CD4-positive, alpha-beta T cell treated with Interleukin-21 for 1 hour (primary cell): Measurements from ENCODE around the gene E2F2.
"Not testable (repeated sequence)": the region's sequence is repeated elsewhere in the genome, so short reads cannot be mapped to it uniquely, and the experiment has no call there.

Experiments used
- DNase-seq: peaks from one replicate; pipeline ENCODE4 v3.0.0-alpha.2; 2020

Gene E2F2

DNA sequence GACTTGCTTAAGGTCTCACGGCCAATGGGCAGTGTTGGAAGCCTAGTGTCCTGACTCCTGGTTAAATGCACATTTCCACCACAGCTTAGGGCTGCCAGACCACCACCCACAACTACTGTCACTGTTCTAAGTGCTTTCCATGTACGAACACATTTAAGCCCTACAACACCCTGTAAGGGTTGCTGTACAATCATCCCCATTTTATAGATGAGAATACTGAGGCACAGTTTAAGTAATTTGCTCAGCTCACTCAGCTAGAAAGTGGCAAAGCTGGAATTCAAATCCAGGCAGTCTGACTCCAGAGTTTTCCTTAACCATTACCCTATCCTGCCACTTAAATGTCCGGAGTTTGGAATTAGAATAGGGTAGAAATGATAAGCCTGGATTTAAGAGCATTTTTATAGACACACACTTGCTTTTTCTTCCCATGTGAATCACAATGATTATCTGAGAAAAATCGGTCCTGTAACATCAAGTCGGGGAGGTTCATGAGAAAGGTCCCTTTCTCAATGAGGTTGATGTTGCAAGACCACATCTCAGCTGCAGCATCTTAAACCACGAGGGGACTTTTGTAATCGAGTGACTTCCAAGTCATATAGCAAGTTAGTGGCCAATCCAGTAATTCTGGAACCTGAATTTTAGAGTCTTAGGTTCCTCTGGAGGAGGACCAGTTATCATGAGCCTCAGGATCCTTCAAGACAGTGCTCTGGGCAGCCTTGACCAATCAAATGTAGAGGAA, 8.6 kb downstream of the E2F2 start:
- DNase-seq = no peak

DNA sequence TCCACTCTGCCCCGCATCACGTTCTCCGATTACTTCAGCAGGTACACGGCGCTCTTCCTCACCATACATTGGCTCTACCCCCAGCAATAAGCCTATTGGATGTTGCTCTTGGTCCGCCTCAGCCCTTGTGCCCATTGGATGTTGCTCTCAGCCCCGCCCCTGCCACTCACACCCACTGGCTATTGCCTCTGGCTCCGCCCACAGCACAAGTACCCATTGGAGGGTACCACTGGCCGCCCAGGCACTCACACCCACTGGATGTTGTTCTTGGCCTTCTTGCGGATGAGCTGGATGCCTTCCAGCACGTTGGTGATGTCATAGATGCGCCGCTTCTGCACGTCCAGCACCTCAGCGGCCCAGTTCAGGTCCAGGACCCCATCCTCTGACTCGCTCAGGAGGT, 9.4 kb downstream of the E2F2 start:
- DNase-seq = no peak

- DNase-seq = no peak
These were observed 13.5 kb downstream of the E2F2 start for GRCh38 chr1:23517581-23517980.

DNA sequence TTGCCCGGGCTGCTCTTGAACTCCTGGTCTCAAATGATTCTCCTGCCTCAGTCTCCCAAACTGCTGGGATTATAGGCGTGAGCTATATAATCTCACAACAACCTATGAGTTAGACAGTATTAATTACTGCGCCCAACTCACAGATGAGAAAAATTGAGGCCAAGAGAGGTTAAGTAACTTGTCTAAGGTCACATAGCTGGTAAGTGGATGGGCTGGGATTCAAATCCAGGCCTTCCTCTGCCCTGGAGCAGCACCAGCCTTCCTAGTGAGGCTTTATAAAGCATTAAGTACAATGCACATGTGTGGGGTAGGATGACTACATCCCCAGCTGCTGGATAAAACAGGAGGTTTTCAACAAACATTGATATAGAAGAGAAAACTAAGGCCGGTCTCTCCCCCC, 15.1 kb downstream of the E2F2 start:
- DNase-seq = no peak

GRCh38 chr1:23514111-23514679, 16.8 kb downstream of the E2F2 start:
- DNase-seq = no peak

GRCh38 chr1:23509896-23510295, 21.1 kb downstream of the E2F2 start:
- DNase-seq = no peak

DNA sequence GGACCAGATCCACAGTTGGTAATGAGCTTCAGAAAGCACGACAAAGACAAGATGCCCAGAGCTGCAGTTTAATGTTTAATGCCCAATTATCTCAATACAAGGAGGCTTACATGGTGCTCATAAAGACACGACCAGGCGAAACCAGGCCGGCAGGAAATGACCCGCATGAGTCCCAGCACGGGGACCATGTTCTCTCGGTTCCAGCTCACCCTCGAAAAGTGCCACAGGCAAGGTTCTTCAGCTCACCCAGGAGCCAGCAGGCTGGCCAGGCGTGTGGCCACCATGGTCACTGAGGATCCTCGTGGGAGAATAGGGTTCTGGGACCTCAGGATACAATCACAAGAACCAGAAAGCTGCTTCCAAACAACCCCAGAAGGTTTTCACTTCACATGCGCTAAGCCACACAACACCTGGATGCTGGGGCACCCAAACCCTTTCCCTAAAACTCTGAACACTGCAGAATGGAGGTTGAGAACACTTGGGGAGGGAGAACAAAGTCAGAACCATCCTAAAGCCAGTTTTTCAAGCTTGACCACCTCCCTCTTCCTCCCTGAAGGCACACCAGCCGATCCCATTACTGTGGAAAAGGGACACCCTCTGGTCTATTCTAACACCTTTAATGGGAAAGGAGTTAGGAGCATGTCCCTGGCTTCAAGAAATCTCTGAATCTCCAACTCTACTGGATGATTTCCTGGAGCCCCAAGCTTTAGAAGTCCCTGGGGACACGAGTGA, 24.5 kb downstream of the E2F2 start:
- DNase-seq = no peak

DNA sequence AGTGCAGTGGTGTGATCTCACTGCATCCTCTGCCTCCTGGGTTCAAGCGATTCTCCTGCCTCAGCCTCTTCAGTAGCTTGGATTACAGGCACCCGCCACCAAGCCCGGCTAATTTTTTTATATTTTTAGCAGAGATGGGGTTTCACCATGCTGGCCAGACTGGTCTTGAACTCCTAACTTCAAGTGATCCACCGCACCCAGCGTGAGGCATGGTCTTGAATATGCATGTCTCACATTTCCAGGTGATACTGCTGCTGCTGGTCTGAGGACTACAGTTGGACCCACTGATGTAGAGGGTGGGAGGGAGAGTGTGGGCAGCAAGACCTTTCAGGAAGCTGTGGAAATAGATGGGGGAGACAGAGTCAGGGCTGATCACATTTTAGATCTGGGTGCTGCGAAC, 25.2 kb downstream of the E2F2 start:
- DNase-seq = no peak

GRCh38 chr1:23504156-23504555, 26.9 kb downstream of the E2F2 start:
- DNase-seq = not testable (repeated sequence)

- no peak for DNase-seq
These were observed 28.1 kb downstream of the E2F2 start for GRCh38 chr1:23502951-23503350.

GRCh38 chr1:23500466-23500865, 30.6 kb downstream of the E2F2 start:
- DNase-seq = no peak

DNA sequence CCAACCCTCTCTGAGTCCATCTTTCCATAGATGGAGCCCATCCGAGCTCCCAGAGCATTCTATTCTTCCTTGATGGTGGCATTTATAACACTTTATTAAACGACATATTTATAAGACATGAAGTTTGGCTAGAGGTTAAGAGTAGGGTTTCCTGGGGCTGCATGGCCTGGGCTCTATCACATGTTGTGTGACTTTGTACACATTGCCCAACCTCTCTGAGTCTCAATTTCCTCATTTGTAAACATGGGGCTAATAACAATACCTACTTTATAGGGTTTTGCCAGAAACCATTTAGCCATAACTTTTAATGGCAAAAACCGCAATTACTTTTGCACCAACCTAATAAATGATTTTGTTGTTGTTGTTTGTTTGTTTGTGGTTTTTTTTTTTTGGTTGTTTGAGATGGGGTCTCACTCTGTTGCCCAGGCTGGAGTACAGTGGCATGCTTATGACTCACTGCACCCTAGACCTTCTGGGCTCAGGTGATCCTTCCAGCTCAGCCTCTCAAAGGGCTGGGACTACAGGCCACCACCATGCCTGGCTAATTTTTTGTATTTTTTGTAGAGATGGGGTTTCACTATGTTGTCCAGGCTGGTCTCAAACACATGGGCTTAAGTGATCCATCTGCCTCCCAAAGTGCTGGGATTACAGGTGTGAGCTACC, 33.1 kb downstream of the E2F2 start:
- peak; percentile 10 for DNase-seq

- DNase-seq = no peak
These were observed 34.4 kb downstream of the E2F2 start for GRCh38 chr1:23496490-23497181.

GRCh38 chr1:23494836-23495235, 36.2 kb downstream of the E2F2 start:
- not testable (repeated sequence) for DNase-seq

DNA sequence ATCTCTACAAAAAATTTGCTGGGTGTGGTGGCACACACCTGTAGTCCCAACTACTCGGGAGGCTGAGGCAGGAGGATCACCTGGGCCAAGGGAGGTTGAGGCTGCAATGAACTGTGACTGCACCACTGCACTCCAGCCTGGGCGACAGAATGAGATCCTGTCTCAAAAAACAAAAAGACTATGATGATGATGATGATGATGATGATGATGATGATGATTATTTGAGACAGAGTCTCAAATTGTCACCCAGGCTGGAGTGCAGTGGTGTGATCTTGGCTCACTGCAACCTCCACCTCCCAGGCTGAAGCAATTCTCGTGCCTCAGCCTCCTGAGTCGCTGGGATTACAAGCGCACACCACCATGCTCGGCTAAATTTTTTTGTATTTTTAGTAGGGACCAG, 38.3 kb downstream of the E2F2 start:
- DNase-seq = not testable (repeated sequence)

- no peak for DNase-seq
These were observed 38.8 kb downstream of the E2F2 start for GRCh38 chr1:23492132-23492720.

GRCh38 chr1:23489842-23490241, 41.2 kb downstream of the E2F2 start:
- no peak for DNase-seq

- DNase-seq = no peak
These were observed 46.1 kb downstream of the E2F2 start for GRCh38 chr1:23485002-23485332.

GRCh38 chr1:23484253-23485001, 46.6 kb downstream of the E2F2 start:
- peak; percentile 93 for DNase-seq

- no peak for DNase-seq
These were observed 47.4 kb downstream of the E2F2 start, which contains the start of gene ASAP3 for GRCh38 chr1:23483321-23484252. TSS of gene ASAP3 (minus strand) at chr1:23484179. CDS start at chr1:23484133, 46 bp downstream.

DNA sequence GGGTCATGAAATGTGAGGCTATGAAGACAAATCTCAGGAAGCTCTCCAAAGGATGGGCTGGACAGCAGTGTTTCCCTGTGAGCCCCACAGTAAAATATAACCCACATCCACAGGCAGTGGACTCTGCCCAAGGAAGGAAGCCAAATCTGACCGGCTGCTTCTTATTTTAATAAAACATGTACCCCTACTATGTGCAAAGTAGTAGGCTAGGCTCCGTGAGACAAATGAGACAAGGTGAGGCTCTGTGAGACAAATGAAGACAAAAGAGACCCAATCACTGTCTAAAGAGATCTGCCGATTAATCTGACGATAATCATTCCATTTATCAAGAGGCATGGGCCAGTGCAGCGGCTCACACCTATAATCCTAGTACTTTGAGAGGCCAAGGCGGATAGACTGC, 49.1 kb downstream of the E2F2 start:
- DNase-seq = no peak
